GM13977 (cell line): ENCODE results near the gene PKN2.
"Not testable (repeated sequence)": the region's sequence is repeated elsewhere in the genome, so short reads cannot be mapped to it uniquely, and the experiment has no call there.

Experiments used
- DNase-seq: peaks from one replicate; pipeline ENCODE4 v3.0.0; 2012; ENCODE audit warnings: low spot score
- CTCF ChIP-seq: IDR thresholded peaks from 2 replicates; pipeline ENCODE4 v1.5.1; 2012; ENCODE audit warnings: mild to moderate bottlenecking, control low read depth; ENCODE audit not compliant: insufficient read depth; ENCODE audit errors: extremely low read depth, missing control alignments
- in situ Hi-C: fragments of 300-500 bp; cut with MboI; formaldehyde crosslinking; loops from one replicate; pipeline ENCODE4 v1.12.0; 2022; ENCODE audit warnings: low sequenced_read_pairs, low pct_unique_long_range_greater_than_20kb, mixed read lengths, inconsistent platforms; ENCODE audit not compliant: unreplicated experiment

PKN2 gene

GRCh38 chr1:88851303-88852063 lies 167.4 kb downstream of the PKN2 start:
- no peak for DNase-seq
- in situ Hi-C loops, result no loop called here
- no peak for TF ChIP-seq CTCF

GRCh38 chr1:88867743-88868521 lies 183.9 kb downstream of the PKN2 start:
- TF ChIP-seq CTCF, result no peak
- no peak for DNase-seq
- in situ Hi-C loops, result loop anchor here (10.0 kb wide), 1 partner anchor 213 kb away; no protein-coding TSS in a partner anchor

- DNase-seq, result not testable (repeated sequence)
- in situ Hi-C loops, result loop anchor here (10.0 kb wide), 1 partner anchor 215 kb away; no protein-coding TSS in a partner anchor
Observed at GRCh38 chr1:88869644-88870043, 185.6 kb downstream of the PKN2 start.

GRCh38 chr1:88873737-88874349 lies 189.8 kb downstream of the PKN2 start:
- in situ Hi-C loops, result no loop called here
- no peak for TF ChIP-seq CTCF

GRCh38 chr1:88875595-88875994 lies 191.5 kb downstream of the PKN2 start:
- TF ChIP-seq CTCF, result no peak
- in situ Hi-C loops, result no loop called here
- no peak for DNase-seq

More at GRCh38 chr1:88873737-88874349, 189.8 kb downstream of the PKN2 start:
- no peak for DNase-seq

GRCh38 chr1:88876573-88877365 lies 192.7 kb downstream of the PKN2 start:
- no peak for DNase-seq
- in situ Hi-C loops, result no loop called here
- TF ChIP-seq CTCF, result no peak
